Measurements from ENCODE around the gene CCDC142. TPM values are rescaled to one million over a fixed set of nuclear protein-coding genes. Genes with fewer than 3 reads are reported as not detected.

The CCDC142 gene
- total RNA-seq, 1 experiment from 2014 or later = 14.0 TPM

DNA sequence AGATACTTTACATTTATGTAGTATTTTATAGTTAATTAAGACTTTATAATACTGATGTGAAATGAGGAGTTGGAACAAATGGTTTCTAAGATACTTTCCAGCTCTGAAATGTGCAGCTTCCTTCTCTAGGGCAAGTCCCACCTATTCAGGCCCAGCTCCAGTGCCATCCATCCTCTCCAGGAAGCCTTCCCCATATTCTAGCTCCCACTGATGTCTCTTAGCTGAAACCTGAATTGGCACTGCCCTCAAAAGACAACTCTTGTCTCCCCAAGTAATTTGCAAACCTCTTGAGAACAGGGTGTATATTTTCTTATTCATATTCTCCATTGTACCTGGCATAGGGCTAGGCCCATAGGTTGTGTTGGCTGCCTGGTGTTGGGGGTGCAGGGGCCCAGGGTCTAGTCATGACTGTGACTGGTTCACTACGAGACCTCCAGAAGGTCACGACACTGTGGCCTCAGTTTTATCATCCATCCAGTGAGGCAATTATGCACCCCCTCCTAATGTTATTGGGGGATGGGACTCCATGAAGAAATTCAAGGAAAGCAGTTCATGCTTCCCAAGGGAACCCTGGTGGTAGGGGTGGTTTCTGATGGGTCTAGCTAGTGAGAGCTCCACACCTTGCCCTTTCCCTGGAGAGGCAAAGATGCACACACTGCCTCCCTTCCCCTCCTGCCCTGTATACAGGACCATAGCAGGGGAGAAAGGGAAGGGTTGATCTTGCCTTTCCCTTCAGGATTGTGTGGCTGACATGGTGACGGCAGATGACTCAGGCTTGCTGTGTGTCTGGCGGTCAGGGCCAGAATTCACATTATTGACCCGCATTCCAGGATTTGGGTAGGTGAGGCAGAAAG is 58.4 kb downstream of the CCDC142 start:
- TF ChIP-seq SP1 (CRISPR knock-in tag; conservative IDR thresholded peaks at IDR 0.05) (no peak), ZNF263 (CRISPR knock-in tag; IDR thresholded peaks at IDR 0.05; ENCODE audit: low read depth) (no peak), TEAD1 (CRISPR knock-in tag; IDR thresholded peaks at IDR 0.05) (0 out of 2 replicates have a peak, but pooled peaks have one; percentile 47), ZNF138 (CRISPR knock-in tag; conservative IDR thresholded peaks at IDR 0.05) (0 out of 2 replicates have a peak, but pooled peaks have one; percentile 19), OVOL2 (CRISPR knock-in tag; IDR thresholded peaks at IDR 0.05; ENCODE audit: borderline replicate concordance) (no peak), ZBTB21 (CRISPR knock-in tag; IDR thresholded peaks at IDR 0.05; ENCODE audit: borderline replicate concordance) (no peak), TP53 (CRISPR knock-in tag; IDR thresholded peaks at IDR 0.05) (0 out of 2 replicates have a peak, but pooled peaks have one; percentile 28)
- H3K27ac Mint-ChIP-seq = peak overlapping the region; percentile 42
- H3K36me3 Mint-ChIP-seq = peaks cover 43% of the 10 kb centered on the region
- no peaks in the 10 kb centered on the region for H3K9me3 Mint-ChIP-seq
- ATAC-seq (no peak), DNase-seq (ENCODE audit: low spot score) (no peak)
- H3K4me3 Mint-ChIP-seq = no peak overlapping the region
- peaks cover 14% of the 10 kb centered on the region for H3K4me1 Mint-ChIP-seq
- H3K27me3 Mint-ChIP-seq (ENCODE audit: low read depth) = peaks cover 40% of the 10 kb centered on the region
- ChIA-PET CTCF (interaction anchor here (0.6 to 0.9 kb wide), 3 partner anchors 10 to 90 kb away, joined by 3 to 4 read pairs (median 4); no protein-coding TSS in a partner anchor), POLR2A (no interaction called here)

Other genes with a start within 250 kb of the CCDC142 start
- 0.62 to 1.8 TPM (median 1.2 TPM) in 3 replicates for gene SLC4A5, start 139.6 kb downstream of the CCDC142 start, total RNA-seq (2021)
- gene DCTN1, start 102.7 kb downstream of the CCDC142 start, total RNA-seq (2021) = 165 to 179 TPM (median 168 TPM) in 3 replicates
- 2.9 to 3.6 TPM (median 3.3 TPM) in 3 replicates for gene C2orf81, start 61.4 kb downstream of the CCDC142 start, total RNA-seq (2021)
- gene WDR54, start 61.3 kb downstream of the CCDC142 start, total RNA-seq (2021) = 55.2 to 95.7 TPM (median 89.3 TPM) in 3 replicates
- 66.6 to 80.1 TPM (median 67.7 TPM) in 3 replicates for gene RTKN, start 41.1 kb downstream of the CCDC142 start, total RNA-seq (2021)
- gene INO80B, start 27.9 kb downstream of the CCDC142 start, total RNA-seq (2021) = 15.8 to 20.2 TPM (median 17.3 TPM) in 3 replicates
- 66.0 to 86.6 TPM (median 86.0 TPM) in 3 replicates for gene WBP1, start 24.6 kb downstream of the CCDC142 start, total RNA-seq (2021)
- 63.3 to 73.7 TPM (median 67.6 TPM) in 3 replicates for gene MOGS, start 17.6 kb downstream of the CCDC142 start, total RNA-seq (2021)
- gene MRPL53, start 10.3 kb downstream of the CCDC142 start, total RNA-seq (2021) = 52.1 to 62.6 TPM (median 55.0 TPM) in 3 replicates
- 32.6 to 38.3 TPM (median 36.2 TPM) in 3 replicates for gene TTC31, start 83 bp upstream of the CCDC142 start, total RNA-seq (2021)
- gene LBX2, start 16.6 kb upstream of the CCDC142 start, total RNA-seq (2021) = 1.0 to 1.8 TPM (median 1.8 TPM) in 3 replicates
- gene PCGF1, start 24.7 kb upstream of the CCDC142 start, total RNA-seq (2021) = 13.7 to 15.7 TPM (median 15.4 TPM) in 3 replicates
- gene TLX2, start 31.5 kb upstream of the CCDC142 start, total RNA-seq (2021) = 0.18 to 0.39 TPM (median 0.26 TPM) in 3 replicates
- gene DQX1, start 43.2 kb upstream of the CCDC142 start, total RNA-seq (2021) = 1.2 to 1.9 TPM (median 1.3 TPM) in 3 replicates
- gene AUP1, start 46.7 kb upstream of the CCDC142 start, total RNA-seq (2021) = 78.1 to 84.9 TPM (median 80.9 TPM) in 3 replicates
- 25.6 to 30.0 TPM (median 26.8 TPM) in 3 replicates for gene HTRA2, start 46.9 kb upstream of the CCDC142 start, total RNA-seq (2021)
- gene LOXL3, start 70.9 kb upstream of the CCDC142 start, total RNA-seq (2021) = 21.1 to 27.2 TPM (median 23.9 TPM) in 3 replicates
- 15.3 to 16.9 TPM (median 15.9 TPM) in 3 replicates for gene DOK1, start 71.7 kb upstream of the CCDC142 start, total RNA-seq (2021)
- gene M1AP, start 165.3 kb upstream of the CCDC142 start, total RNA-seq (2021) = 5.9 to 9.2 TPM (median 8.5 TPM) in 3 replicates
- 5.7 to 7.4 TPM (median 6.3 TPM) in 3 replicates for gene SEMA4F, start 171.2 kb upstream of the CCDC142 start, total RNA-seq (2021)